Neutrophil (primary cell): ENCODE data around the gene RAD1.
A peak's percentile ranks its signal among the peaks of the same experiment; 100 is the strongest.

Experiments used
- H3K27ac ChIP-seq: fragments of 200-600 bp; sonication (generic); 2 replicates; pipeline ENCODE4 v1.5.1; 2016; ENCODE audit warnings: mild to moderate bottlenecking, moderate library complexity
- H3K27me3 ChIP-seq: fragments of 200-600 bp; sonication (generic); 2 replicates; pipeline ENCODE4 v1.6.0; 2016; ENCODE audit warnings: mild to moderate bottlenecking
- H3K36me3 ChIP-seq: fragments of 200-600 bp; sonication (generic); 2 replicates; pipeline ENCODE4 v1.5.1; 2017
- H3K4me1 ChIP-seq, 2 experiments: fragments of 200-600 bp in 1 of 2; sonication (generic) in 1 of 2; 1 replicate in 1 of 2; 2 replicates in 1 of 2; pipeline versions ENCODE4 v1.5.1 to v1.6.1; 2013 to 2016; ENCODE audit warnings: low read depth in 1 of 2, low read length in 1 of 2, mild to moderate bottlenecking in 1 of 2, moderate library complexity in 1 of 2; ENCODE audit not compliant: control insufficient read depth in 1 of 2, insufficient read depth in 1 of 2
- H3K4me3 ChIP-seq, 2 experiments: fragments of 200-600 bp in 1 of 2; sonication (generic) in 1 of 2; 1 replicate in 1 of 2; 2 replicates in 1 of 2; pipeline ENCODE4 v1.5.1; 2013 to 2016; ENCODE audit warnings: low read depth in 1 of 2, low read length in 1 of 2, mild to moderate bottlenecking in 1 of 2, moderate library complexity in 1 of 2
- H3K9me3 ChIP-seq: fragments of 200-600 bp; sonication (generic); 2 replicates; pipeline ENCODE4 v1.5.1; 2016
- CTCF ChIP-seq: fragments of 200-600 bp; sonication (generic); IDR thresholded peaks from 2 replicates; pipeline ENCODE4 v1.5.1; 2016; ENCODE audit warnings: antibody characterized with exemption

The RAD1 gene

GRCh38 chr5:34944460-34945047 is 29.2 kb upstream of the RAD1 start:
- H3K4me3 ChIP-seq = no peak overlapping the region
- H3K27me3 ChIP-seq = no peaks in the 10 kb centered on the region
- H3K27ac ChIP-seq = no peak overlapping the region
- no peaks in the 10 kb centered on the region for H3K4me1 ChIP-seq
- peaks cover 44% of the 10 kb centered on the region for H3K36me3 ChIP-seq
- no peak for TF ChIP-seq CTCF
- H3K9me3 ChIP-seq = no peaks in the 10 kb centered on the region

GRCh38 chr5:34944044-34944443 is 28.7 kb upstream of the RAD1 start:
- no peak for TF ChIP-seq CTCF
- Histone ChIP-seq H3K9me3 (no peaks in the 10 kb centered on the region), H3K36me3 (peaks cover 44% of the 10 kb centered on the region), H3K27me3 (no peaks in the 10 kb centered on the region), H3K27ac (no peak overlapping the region), H3K4me3 (no peak overlapping the region), H3K4me1 (no peaks in the 10 kb centered on the region)

GRCh38 chr5:34941936-34942335 is 26.6 kb upstream of the RAD1 start:
- H3K27ac ChIP-seq = no peak overlapping the region
- H3K9me3 ChIP-seq = no peaks in the 10 kb centered on the region
- no peaks in the 10 kb centered on the region for H3K4me1 ChIP-seq
- no peaks in the 10 kb centered on the region for H3K27me3 ChIP-seq
- H3K4me3 ChIP-seq = no peak overlapping the region
- TF ChIP-seq CTCF = no peak
- H3K36me3 ChIP-seq = peaks cover 56% of the 10 kb centered on the region

- Histone ChIP-seq H3K36me3 (peaks cover 21% of the 10 kb centered on the region), H3K4me1 (peaks cover 20 to 21% of the 10 kb centered on the region in 2 experiments), H3K27ac (no peak overlapping the region), H3K27me3 (no peaks in the 10 kb centered on the region), H3K9me3 (no peaks in the 10 kb centered on the region), H3K4me3 (no peak overlapping the region)
- TF ChIP-seq CTCF = no peak
Observed at GRCh38 chr5:34932947-34933346, 17.6 kb upstream of the RAD1 start.

GRCh38 chr5:34930870-34931269 is 15.6 kb upstream of the RAD1 start:
- no peak for TF ChIP-seq CTCF
- no peak overlapping the region for H3K27ac ChIP-seq
- peaks cover 20 to 21% of the 10 kb centered on the region in 2 experiments for H3K4me1 ChIP-seq
- H3K36me3 ChIP-seq = peaks cover 4% of the 10 kb centered on the region
- peak overlapping the region; percentile 75 to 88 for H3K4me3 ChIP-seq
- H3K27me3 ChIP-seq = no peaks in the 10 kb centered on the region
- no peaks in the 10 kb centered on the region for H3K9me3 ChIP-seq
